ENCODE data around the gene NLRC5.

DNA sequence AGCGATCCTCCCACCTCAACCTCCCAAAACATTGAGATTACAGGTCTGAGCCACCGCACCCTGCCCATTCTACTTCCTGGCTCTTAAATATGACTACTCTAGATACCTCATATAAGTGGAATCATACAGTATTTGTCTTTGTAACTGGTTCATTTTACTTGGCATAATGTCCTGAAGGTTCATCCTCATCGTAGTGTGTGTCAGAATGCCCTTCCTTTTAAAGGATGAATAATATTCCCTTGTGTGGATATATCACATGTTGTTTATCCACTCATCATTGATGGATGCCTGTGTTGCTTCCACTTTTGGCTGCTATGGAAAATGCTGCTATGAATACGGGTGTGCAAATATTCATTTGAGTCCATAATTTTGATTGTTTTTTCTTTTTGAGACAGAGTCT is 33.3 kb upstream of the NLRC5 start:
- TF ChIP-seq, protein P1, sequence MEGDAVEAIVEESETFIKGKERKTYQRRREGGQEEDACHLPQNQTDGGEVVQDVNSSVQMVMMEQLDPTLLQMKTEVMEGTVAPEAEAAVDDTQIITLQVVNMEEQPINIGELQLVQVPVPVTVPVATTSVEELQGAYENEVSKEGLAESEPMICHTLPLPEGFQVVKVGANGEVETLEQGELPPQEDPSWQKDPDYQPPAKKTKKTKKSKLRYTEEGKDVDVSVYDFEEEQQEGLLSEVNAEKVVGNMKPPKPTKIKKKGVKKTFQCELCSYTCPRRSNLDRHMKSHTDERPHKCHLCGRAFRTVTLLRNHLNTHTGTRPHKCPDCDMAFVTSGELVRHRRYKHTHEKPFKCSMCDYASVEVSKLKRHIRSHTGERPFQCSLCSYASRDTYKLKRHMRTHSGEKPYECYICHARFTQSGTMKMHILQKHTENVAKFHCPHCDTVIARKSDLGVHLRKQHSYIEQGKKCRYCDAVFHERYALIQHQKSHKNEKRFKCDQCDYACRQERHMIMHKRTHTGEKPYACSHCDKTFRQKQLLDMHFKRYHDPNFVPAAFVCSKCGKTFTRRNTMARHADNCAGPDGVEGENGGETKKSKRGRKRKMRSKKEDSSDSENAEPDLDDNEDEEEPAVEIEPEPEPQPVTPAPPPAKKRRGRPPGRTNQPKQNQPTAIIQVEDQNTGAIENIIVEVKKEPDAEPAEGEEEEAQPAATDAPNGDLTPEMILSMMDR (IDR thresholded peaks at IDR 0.05), result no peak
- TF ChIP-seq POLR2A (IDR thresholded peaks at IDR 0.05), result no peak

Data from body of pancreas (tissue), 4 donors.